ENCODE data around the gene MIER2. TPM values are rescaled to one million over a fixed set of nuclear protein-coding genes. Genes with fewer than 3 reads are reported as not detected.

MIER2 gene
- total RNA-seq, 1 donor from 2014 or later: 15.0 TPM

DNA sequence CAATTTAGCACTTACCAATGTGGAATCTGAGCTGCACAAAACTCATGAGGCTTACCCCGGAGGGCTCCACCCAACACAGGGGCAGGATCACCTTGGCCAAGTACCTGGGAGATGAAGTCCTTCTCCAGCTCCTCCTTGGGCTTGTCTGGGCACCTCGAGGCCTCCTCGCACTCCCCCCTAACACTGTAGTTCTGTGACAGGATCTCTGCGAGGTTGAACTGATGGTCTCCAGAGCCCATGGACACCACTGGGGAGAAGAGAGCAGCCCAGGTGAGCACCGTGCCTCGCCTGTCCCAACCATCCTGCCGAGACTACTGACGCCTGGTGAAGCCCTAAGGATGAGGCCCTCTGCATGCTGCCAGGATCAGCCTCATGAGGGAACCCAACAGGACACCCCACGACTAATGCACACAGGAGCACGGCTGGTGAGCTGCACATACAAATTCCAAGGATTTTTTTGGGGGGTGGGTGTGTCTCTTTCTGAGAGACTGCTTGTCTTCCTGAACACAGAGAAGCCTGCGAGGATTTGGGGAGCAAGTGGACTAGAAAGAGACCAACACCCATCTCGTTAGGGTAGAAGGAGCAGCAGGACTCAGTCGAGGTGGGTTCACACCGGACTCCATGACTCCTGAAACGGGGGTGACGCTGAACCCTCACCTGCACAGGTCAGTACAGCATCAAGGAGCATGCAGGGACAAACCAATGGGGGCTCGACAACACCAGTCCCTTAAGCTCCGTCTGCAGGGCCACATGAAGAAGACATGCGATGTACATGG is 10.1 kb downstream of the MIER2 start:
- ChIA-PET POLR2A (no interaction called here), CTCF (no interaction called here)
- intact Hi-C loops (cut with micrococcal nuclease): no loop called here
- TF ChIP-seq, protein P1, sequence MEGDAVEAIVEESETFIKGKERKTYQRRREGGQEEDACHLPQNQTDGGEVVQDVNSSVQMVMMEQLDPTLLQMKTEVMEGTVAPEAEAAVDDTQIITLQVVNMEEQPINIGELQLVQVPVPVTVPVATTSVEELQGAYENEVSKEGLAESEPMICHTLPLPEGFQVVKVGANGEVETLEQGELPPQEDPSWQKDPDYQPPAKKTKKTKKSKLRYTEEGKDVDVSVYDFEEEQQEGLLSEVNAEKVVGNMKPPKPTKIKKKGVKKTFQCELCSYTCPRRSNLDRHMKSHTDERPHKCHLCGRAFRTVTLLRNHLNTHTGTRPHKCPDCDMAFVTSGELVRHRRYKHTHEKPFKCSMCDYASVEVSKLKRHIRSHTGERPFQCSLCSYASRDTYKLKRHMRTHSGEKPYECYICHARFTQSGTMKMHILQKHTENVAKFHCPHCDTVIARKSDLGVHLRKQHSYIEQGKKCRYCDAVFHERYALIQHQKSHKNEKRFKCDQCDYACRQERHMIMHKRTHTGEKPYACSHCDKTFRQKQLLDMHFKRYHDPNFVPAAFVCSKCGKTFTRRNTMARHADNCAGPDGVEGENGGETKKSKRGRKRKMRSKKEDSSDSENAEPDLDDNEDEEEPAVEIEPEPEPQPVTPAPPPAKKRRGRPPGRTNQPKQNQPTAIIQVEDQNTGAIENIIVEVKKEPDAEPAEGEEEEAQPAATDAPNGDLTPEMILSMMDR (IDR thresholded peaks at IDR 0.05): no peak
- DNase-seq (no peak), ATAC-seq (ENCODE audit: low read depth) (no peak)
- H3K4me1 Mint-ChIP-seq: peaks cover 4% of the 10 kb centered on the region
- peaks cover 2% of the 10 kb centered on the region for H3K9me3 Mint-ChIP-seq
- no peaks in the 10 kb centered on the region for H3K27me3 Mint-ChIP-seq
- H3K36me3 Mint-ChIP-seq (ENCODE audit: low read depth): peaks cover 39% of the 10 kb centered on the region
- no peak overlapping the region for H3K27ac Mint-ChIP-seq
- H3K4me3 Mint-ChIP-seq: no peak overlapping the region

DNA sequence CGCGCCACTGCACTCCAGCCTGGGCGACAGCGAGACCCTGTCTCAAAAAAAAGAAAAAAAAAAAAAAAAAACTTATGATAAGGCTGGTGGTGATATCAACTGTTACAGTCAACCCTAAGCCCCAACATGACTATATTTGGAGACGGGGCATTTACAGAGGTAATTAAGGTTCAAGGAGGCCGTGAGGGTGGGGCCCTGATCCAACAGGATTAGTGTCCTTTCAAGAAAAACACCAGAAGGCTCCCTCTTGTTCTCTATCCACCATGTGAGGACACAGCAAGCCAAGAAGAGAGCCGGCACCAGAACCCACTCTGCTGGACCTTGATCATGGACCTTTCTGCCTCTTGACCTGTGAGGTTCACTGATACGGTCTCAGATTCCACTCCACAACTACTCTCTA is 14.1 kb downstream of the MIER2 start:
- Mint-ChIP-seq H3K4me3 (no peak overlapping the region), H3K36me3 (ENCODE audit: low read depth) (peaks cover 63% of the 10 kb centered on the region), H3K27ac (no peak overlapping the region), H3K4me1 (no peaks in the 10 kb centered on the region), H3K9me3 (peaks cover 12% of the 10 kb centered on the region), H3K27me3 (no peaks in the 10 kb centered on the region)
- ChIA-PET CTCF (no interaction called here), POLR2A (no interaction called here)
- TF ChIP-seq, protein P1 (IDR thresholded peaks at IDR 0.05): no peak
- DNase-seq (no peak), ATAC-seq (ENCODE audit: low read depth) (no peak)
- intact Hi-C loops (cut with micrococcal nuclease): no loop called here

DNA sequence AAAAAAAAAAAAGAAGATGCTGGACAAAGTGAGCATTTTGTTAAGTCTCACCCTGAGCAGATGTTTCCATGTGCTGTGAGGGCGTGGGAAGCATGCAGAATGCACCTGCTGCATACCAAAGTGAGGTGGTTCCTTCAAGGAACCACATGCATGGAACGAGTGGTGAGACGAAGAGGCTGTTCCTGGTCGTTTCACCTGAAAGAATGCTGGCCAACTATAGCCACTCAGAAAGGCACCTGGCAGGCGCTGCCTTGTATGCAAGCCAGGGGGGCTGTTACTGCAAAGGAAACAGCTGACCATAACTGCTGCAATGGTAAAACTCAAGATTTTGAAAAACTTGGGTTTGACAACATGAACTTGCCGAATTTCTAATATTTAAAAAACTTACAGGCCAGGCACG is 14.7 kb downstream of the MIER2 start:
- POLR2A ChIA-PET: no interaction called here
- ATAC-seq (ENCODE audit: low read depth): no peak
- Mint-ChIP-seq H3K9me3 (peaks cover 12% of the 10 kb centered on the region), H3K27me3 (no peaks in the 10 kb centered on the region), H3K36me3 (ENCODE audit: low read depth) (peaks cover 64% of the 10 kb centered on the region), H3K4me3 (no peak overlapping the region), H3K27ac (no peak overlapping the region), H3K4me1 (no peaks in the 10 kb centered on the region)
- intact Hi-C loops (cut with micrococcal nuclease): no loop called here
- CTCF ChIA-PET: no interaction called here
- TF ChIP-seq, protein P1 (IDR thresholded peaks at IDR 0.05): no peak
- no peak for DNase-seq

DNA sequence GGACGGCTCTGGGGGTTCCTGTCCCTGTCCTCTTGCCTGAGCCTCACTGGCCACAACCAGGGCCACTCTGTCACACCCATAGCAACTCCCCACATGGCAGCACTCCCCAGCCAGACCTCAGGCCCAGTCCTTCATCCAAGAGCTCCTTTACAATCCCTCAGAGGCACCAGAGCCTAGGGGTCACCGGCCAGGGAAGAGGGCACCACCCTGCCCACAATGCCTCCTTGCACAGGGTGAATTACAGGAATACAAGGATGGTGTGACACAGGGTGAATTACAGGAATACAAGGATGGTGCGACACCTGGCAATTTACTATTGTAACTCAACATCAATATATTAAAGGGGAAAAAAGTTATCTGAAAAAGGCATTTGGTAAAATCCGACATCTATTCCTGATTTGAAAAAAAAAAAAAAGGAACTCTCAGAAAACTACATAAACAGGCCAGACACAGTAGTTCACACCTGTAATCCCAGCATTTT is 16.5 kb downstream of the MIER2 start:
- Mint-ChIP-seq H3K4me3 (no peak overlapping the region), H3K9me3 (peaks cover 12% of the 10 kb centered on the region), H3K36me3 (ENCODE audit: low read depth) (peaks cover 54% of the 10 kb centered on the region), H3K27me3 (no peaks in the 10 kb centered on the region), H3K4me1 (no peaks in the 10 kb centered on the region), H3K27ac (no peak overlapping the region)
- intact Hi-C loops (cut with micrococcal nuclease): no loop called here
- ChIA-PET POLR2A (no interaction called here), CTCF (no interaction called here)
- DNase-seq: no peak
- TF ChIP-seq, protein P1 (IDR thresholded peaks at IDR 0.05): no peak
- ATAC-seq (ENCODE audit: low read depth): no peak

DNA sequence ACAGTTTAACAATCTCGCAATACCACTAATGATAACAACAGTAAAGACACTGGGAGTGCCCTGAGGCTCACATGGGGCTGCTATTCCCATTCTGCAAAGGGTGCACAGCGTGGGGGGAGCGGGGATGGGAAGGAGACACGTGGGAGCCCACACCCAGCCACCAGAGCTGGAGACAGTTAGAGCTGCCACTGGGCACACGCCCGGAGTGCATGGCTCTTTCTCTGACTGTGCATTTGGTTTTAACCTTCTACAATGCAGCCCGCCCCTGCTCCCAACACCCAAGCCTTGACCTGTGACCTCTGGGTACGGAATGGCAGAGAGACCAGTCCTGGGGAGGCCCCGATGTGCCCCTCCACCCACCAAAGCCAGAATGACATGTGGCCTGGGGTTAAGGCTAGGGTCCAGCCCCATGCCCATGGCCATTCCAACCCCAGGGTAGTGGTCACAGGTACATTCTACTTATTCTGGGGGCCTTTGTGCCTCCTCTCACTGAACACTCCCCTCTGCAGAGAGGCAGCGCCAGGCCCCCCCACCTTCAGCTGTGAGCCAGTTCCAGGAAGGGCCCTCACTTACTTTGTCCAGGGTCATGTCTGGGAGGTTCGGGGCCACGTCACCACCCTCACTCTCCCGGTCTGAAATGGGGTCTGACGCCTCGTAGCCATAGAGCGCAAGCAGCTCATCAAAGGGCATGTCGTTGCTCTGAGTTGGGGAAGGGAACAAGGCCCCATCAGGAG is 17.1 kb downstream of the MIER2 start:
- no peak for DNase-seq
- no peak overlapping the region for H3K27ac Mint-ChIP-seq
- POLR2A ChIA-PET: no interaction called here
- TF ChIP-seq, protein P1 (IDR thresholded peaks at IDR 0.05): no peak
- H3K36me3 Mint-ChIP-seq (ENCODE audit: low read depth): peaks cover 54% of the 10 kb centered on the region
- peaks cover 12% of the 10 kb centered on the region for H3K9me3 Mint-ChIP-seq
- ATAC-seq (ENCODE audit: low read depth): no peak
- CTCF ChIA-PET: no interaction called here
- no peaks in the 10 kb centered on the region for H3K4me1 Mint-ChIP-seq
- H3K27me3 Mint-ChIP-seq: no peaks in the 10 kb centered on the region
- intact Hi-C loops (cut with micrococcal nuclease): no loop called here
- no peak overlapping the region for H3K4me3 Mint-ChIP-seq

All from activated B cell treated with CpG ODN at 0.5 μM for 24 hours (primary cell).